HepG2 (cell line): ENCODE measurements around the gene LRSAM1. TPM values are rescaled to one million over a fixed set of nuclear protein-coding genes. Genes with fewer than 3 reads are reported as not detected.

Experiments used
- AGO2 ChIP-seq: fragments of 200-400 bp; formaldehyde crosslinking; optimal IDR thresholded peaks from 2 replicates; pipeline ENCODE3; 2017; ENCODE audit warnings: mild to moderate bottlenecking, low read depth, low read length, moderate library complexity
- CBX5 ChIP-seq: sonication (generic); formaldehyde crosslinking; IDR thresholded peaks from 2 replicates; pipeline ENCODE4 v1.4.0; 2020; ENCODE audit warnings: missing genetic modification reagents, borderline replicate concordance
- DMTF1 ChIP-seq: sonication (generic); formaldehyde crosslinking; IDR thresholded peaks from 2 replicates; pipeline ENCODE4 v1.4.0; 2020; ENCODE audit warnings: mild to moderate bottlenecking, missing genetic modification reagents
- ELK4 ChIP-seq: sonication (generic); formaldehyde crosslinking; IDR thresholded peaks from 2 replicates; pipeline ENCODE4 v1.9.0; 2021; ENCODE audit warnings: missing genetic modification reagents, borderline replicate concordance
- FOXO1 ChIP-seq: sonication (generic); formaldehyde crosslinking; IDR thresholded peaks from 2 replicates; pipeline ENCODE4 v1.4.0; 2020; ENCODE audit warnings: missing genetic modification reagents
- KDM5A ChIP-seq: fragments of 200-600 bp; sonication (generic); IDR thresholded peaks from 2 replicates; pipeline ENCODE4 v1.7.0; 2018; ENCODE audit warnings: antibody characterized with exemption, mild to moderate bottlenecking, low read length, borderline replicate concordance
- KDM6A ChIP-seq: IDR thresholded peaks from 2 replicates; pipeline ENCODE4 v1.6.1; 2016; ENCODE audit warnings: low read depth
- KLF13 ChIP-seq: sonication (generic); formaldehyde crosslinking; IDR thresholded peaks from 2 replicates; pipeline ENCODE4 v1.4.0; 2020; ENCODE audit warnings: mild to moderate bottlenecking, missing genetic modification reagents
- MAFG ChIP-seq: sonication (generic); formaldehyde crosslinking; IDR thresholded peaks from 2 replicates; pipeline ENCODE4 v1.5.1; 2020; ENCODE audit warnings: mild to moderate bottlenecking, missing genetic modification reagents
- NBN ChIP-seq: fragments of 450-650 bp; conservative IDR thresholded peaks from 2 replicates; pipeline ENCODE4 v1.6.1; 2017
- NFYB ChIP-seq: sonication (generic); formaldehyde crosslinking; IDR thresholded peaks from 2 replicates; pipeline ENCODE4 v1.4.0; 2020; ENCODE audit warnings: missing genetic modification reagents
- PHF8 ChIP-seq: sonication (generic); formaldehyde crosslinking; IDR thresholded peaks from 2 replicates; pipeline ENCODE4 v1.5.0; 2020; ENCODE audit warnings: missing genetic modification reagents
- PPARG ChIP-seq: conservative IDR thresholded peaks from 2 replicates; pipeline ENCODE4 v1.6.1; 2016; ENCODE audit warnings: missing biosample characterization, missing genetic modification reagents
- SMYD3 ChIP-seq: sonication (generic); formaldehyde crosslinking; IDR thresholded peaks from 2 replicates; pipeline ENCODE4 v1.8.1; 2023; ENCODE audit warnings: mild to moderate bottlenecking, missing genetic modification reagents
- SP1 ChIP-seq, 2 experiments: fragments of 450-650 bp in 1 of 2; sonication (generic) in 1 of 2; formaldehyde crosslinking in 1 of 2; IDR thresholded peaks; 2 replicates each; pipeline versions ENCODE4 v1.4.0 to v1.6.1; 2016 to 2020; ENCODE audit warnings: missing genetic modification reagents in 1 of 2
- SP140L ChIP-seq: sonication (generic); formaldehyde crosslinking; IDR thresholded peaks from 2 replicates; pipeline ENCODE4 v1.4.0; 2020; ENCODE audit warnings: missing genetic modification reagents, borderline replicate concordance
- TEAD2 ChIP-seq: sonication (generic); formaldehyde crosslinking; IDR thresholded peaks from 2 replicates; pipeline ENCODE4 v1.9.0; 2021; ENCODE audit warnings: missing genetic modification reagents
- YY1 ChIP-seq: IDR thresholded peaks from 2 replicates; pipeline ENCODE4 v1.6.1; 2011; ENCODE audit warnings: low read length, low read depth, moderate library complexity, mild to moderate bottlenecking; ENCODE audit not compliant: insufficient read depth, insufficient replicate concordance
- ZBTB26 ChIP-seq: IDR thresholded peaks from 2 replicates; pipeline ENCODE4 v1.6.1; 2016; ENCODE audit warnings: missing compliant biosample characterization, missing genetic modification reagents, borderline replicate concordance
- ZBTB37 ChIP-seq: sonication (generic); formaldehyde crosslinking; IDR thresholded peaks from 2 replicates; pipeline ENCODE4 v1.4.0; 2020; ENCODE audit warnings: mild to moderate bottlenecking, missing genetic modification reagents
- ZFAT ChIP-seq: sonication (generic); formaldehyde crosslinking; conservative IDR thresholded peaks from 2 replicates; pipeline ENCODE4 v1.8.1; 2023; ENCODE audit warnings: missing genetic modification reagents, inconsistent platforms
- ZNF362 ChIP-seq: sonication (generic); formaldehyde crosslinking; IDR thresholded peaks from 2 replicates; pipeline ENCODE4 v1.4.0; 2020; ENCODE audit warnings: missing genetic modification reagents, mild to moderate bottlenecking, borderline replicate concordance
- ZNF382 ChIP-seq: sonication (generic); formaldehyde crosslinking; IDR thresholded peaks from 2 replicates; pipeline ENCODE4 v1.5.0; 2020; ENCODE audit warnings: missing genetic modification reagents, mild to moderate bottlenecking, borderline replicate concordance
- ZNF484 ChIP-seq: sonication (generic); formaldehyde crosslinking; IDR thresholded peaks from 2 replicates; pipeline ENCODE4 v1.5.1; 2020; ENCODE audit warnings: mild to moderate bottlenecking, low read depth, missing genetic modification reagents, borderline replicate concordance
- ZNF558 ChIP-seq: sonication (generic); formaldehyde crosslinking; IDR thresholded peaks from 2 replicates; pipeline ENCODE4 v1.9.0; 2022; ENCODE audit warnings: mild to moderate bottlenecking, missing genetic modification reagents, borderline replicate concordance
- ZNF563 ChIP-seq: sonication (generic); formaldehyde crosslinking; IDR thresholded peaks from 2 replicates; pipeline ENCODE4 v1.8.0; 2022; ENCODE audit warnings: mild to moderate bottlenecking, moderate library complexity, missing genetic modification reagents
- polyA plus RNA-seq, 8 experiments: library from polyadenylated mRNA; depleted of rRNA in 3 of 8; stranded (reverse) in 7 of 8; unstranded in 1 of 8; fragments of >200 nt; fragmentation: Illumina TruSeq in 4 of 8; extraction: Trizol in 4 of 8; gene quantifications; 2 replicates each; pipeline versions ENCODE4 v1.2.1 to v1.2.3, GENCODE V29; 2011 to 2016; ENCODE audit warnings: low read depth in 4 of 8, missing spikeins in 1 of 8, mixed read lengths in 1 of 8; ENCODE audit not compliant: insufficient read depth in 1 of 8
- total RNA-seq, 5 experiments: library from RNA; depleted of rRNA; stranded (reverse); fragments of >200 nt; fragmentation: Illumina TruSeq; extraction: Trizol; gene quantifications; 2 replicates each; pipeline ENCODE4 v1.2.3, GENCODE V29; 2016; ENCODE audit warnings: low read depth in 1 of 5

The LRSAM1 gene
- total and polyA plus RNA-seq, 2 of the 13 experiments (the other 11 are each of a cell fraction or from before 2014, with no cell fraction given), result 8.7 to 10.2 TPM

- TF ChIP-seq KDM5A (peak; percentile 69; the same call in 1 of the 2 replicates), ZBTB26 (CRISPR knock-in tag) (no peak), TEAD2 (no peak), ELK4 (CRISPR knock-in tag) (no peak), CBX5 (no peak), ZBTB37 (CRISPR knock-in tag) (no peak), SMYD3 (CRISPR knock-in tag) (no peak), DMTF1 (CRISPR knock-in tag) (no peak), PHF8 (CRISPR knock-in tag) (0 out of 2 replicates have a peak, but pooled peaks have one; percentile 13), SP140L (CRISPR knock-in tag) (no peak), SP1 (IDR thresholded peaks at IDR 0.05) (no peak), SP1 (CRISPR knock-in tag; IDR thresholded peaks at IDR 0.05) (no peak), FOXO1 (CRISPR knock-in tag) (no peak), ZNF484 (CRISPR knock-in tag) (no peak), NFYB (CRISPR knock-in tag) (no peak), ZNF382 (no peak), AGO2 (no peak), ZNF558 (CRISPR knock-in tag) (no peak), YY1 (no peak), MAFG (no peak), ZFAT (CRISPR knock-in tag) (no peak), ZNF563 (no peak), ZNF362 (no peak), KDM6A (CRISPR knock-in tag) (no peak), NBN (no peak), KLF13 (no peak), PPARG (CRISPR knock-in tag) (no peak)
Observed at GRCh38 chr9:127451608-127451857, 223 bp downstream of the LRSAM1 start (continued).
